Measurements from ENCODE around the gene HOMER3.
"Not testable (repeated sequence)": the region's sequence is repeated elsewhere in the genome, so short reads cannot be mapped to it uniquely, and the experiment has no call there.

HOMER3 gene

GRCh38 chr19:18903156-18904037, 37.6 kb downstream of the HOMER3 start:
- in situ Hi-C loops (cut with MboI; ENCODE audit: low pct_unique_long_range_greater_than_20kb, low sequenced_read_pairs, unreplicated experiment): no loop called here
- DNase-seq (ENCODE audit: low spot score): no peak
- TF ChIP-seq CTCF (IDR thresholded peaks at IDR 0.05; ENCODE audit: extremely low read depth, insufficient read depth, missing control alignments): no peak

- DNase-seq (ENCODE audit: low spot score); in situ Hi-C loops (cut with MboI; ENCODE audit: low pct_unique_long_range_greater_than_20kb, low sequenced_read_pairs, unreplicated experiment): not testable (repeated sequence)
These were observed 38.5 kb downstream of the HOMER3 start for GRCh38 chr19:18902519-18902918.

- DNase-seq (ENCODE audit: low spot score): no peak
- in situ Hi-C loops (cut with MboI; ENCODE audit: low pct_unique_long_range_greater_than_20kb, low sequenced_read_pairs, unreplicated experiment): no loop called here
- no peak for TF ChIP-seq CTCF (IDR thresholded peaks at IDR 0.05; ENCODE audit: extremely low read depth, insufficient read depth, missing control alignments)
These were observed 39.5 kb downstream of the HOMER3 start for GRCh38 chr19:18901491-18901890.

GRCh38 chr19:18900700-18901481, 40.1 kb downstream of the HOMER3 start:
- TF ChIP-seq CTCF (IDR thresholded peaks at IDR 0.05; ENCODE audit: extremely low read depth, insufficient read depth, missing control alignments): no peak
- in situ Hi-C loops (cut with MboI; ENCODE audit: low pct_unique_long_range_greater_than_20kb, low sequenced_read_pairs, unreplicated experiment): no loop called here
- no peak for DNase-seq (ENCODE audit: low spot score)

- in situ Hi-C loops (cut with MboI; ENCODE audit: low pct_unique_long_range_greater_than_20kb, low sequenced_read_pairs, unreplicated experiment): no loop called here
- no peak for TF ChIP-seq CTCF (IDR thresholded peaks at IDR 0.05; ENCODE audit: extremely low read depth, insufficient read depth, missing control alignments)
- DNase-seq (ENCODE audit: low spot score): no peak
These were observed 41.1 kb downstream of the HOMER3 start for GRCh38 chr19:18899624-18900560.

- DNase-seq (ENCODE audit: low spot score): no peak
- in situ Hi-C loops (cut with MboI; ENCODE audit: low pct_unique_long_range_greater_than_20kb, low sequenced_read_pairs, unreplicated experiment): no loop called here
- TF ChIP-seq CTCF (IDR thresholded peaks at IDR 0.05; ENCODE audit: extremely low read depth, insufficient read depth, missing control alignments): no peak
These were observed 42.2 kb downstream of the HOMER3 start for GRCh38 chr19:18898607-18899408.
